ENCODE measurements around the gene MRPS23.
"Not testable (repeated sequence)": the region's sequence is repeated elsewhere in the genome, so short reads cannot be mapped to it uniquely, and the experiment has no call there.

The MRPS23 gene

DNA sequence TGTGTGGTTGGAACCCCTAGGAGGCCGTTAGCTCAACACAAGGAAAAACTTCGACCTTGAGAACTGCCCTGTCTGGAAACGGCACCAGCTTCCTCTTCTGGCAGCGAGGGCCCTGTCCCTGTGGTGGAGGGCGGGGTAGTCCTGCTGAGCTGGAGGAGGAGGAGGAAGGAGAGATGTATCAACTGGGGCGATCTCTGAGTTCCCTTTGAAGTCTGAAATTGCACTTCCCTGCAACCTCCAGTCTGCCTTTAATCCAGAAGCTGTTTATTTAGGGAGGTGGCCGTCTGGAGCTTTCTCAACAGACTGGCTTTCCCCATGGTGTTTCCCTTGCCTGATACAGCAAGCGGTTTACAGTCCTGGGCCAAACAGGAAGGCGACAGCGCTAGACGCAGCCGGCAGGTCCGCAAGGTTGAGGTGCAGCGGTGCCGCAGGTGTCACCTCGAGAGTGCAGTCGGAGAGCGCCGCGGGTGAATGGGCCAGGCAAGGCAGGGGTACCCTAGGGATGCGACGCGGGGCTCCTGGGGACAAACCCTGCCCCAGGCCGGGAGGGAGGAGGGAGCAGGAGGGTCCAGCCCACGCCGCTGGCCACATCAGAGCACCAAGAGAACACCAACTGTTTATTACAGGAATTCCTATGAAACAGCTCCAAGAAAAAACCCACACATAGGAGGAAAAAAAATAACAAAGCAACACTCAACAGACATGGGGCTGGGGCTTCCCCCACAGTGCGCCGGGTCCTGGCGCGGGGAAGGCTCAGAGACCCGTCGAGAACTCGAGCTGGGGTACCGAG, 11.4 kb upstream of the MRPS23 start:
- H3K27me3 Mint-ChIP-seq, result peaks cover 4% of the 10 kb centered on the region
- no peak overlapping the region for H3K27ac Mint-ChIP-seq
- H3K36me3 Mint-ChIP-seq, result no peaks in the 10 kb centered on the region
- H3K4me1 Mint-ChIP-seq (ENCODE audit: low read depth), result peaks cover 10% of the 10 kb centered on the region
- no peaks in the 10 kb centered on the region for H3K9me3 Mint-ChIP-seq (ENCODE audit: low read depth)
- H3K4me3 Mint-ChIP-seq, result peak overlapping the region; percentile 85

DNA sequence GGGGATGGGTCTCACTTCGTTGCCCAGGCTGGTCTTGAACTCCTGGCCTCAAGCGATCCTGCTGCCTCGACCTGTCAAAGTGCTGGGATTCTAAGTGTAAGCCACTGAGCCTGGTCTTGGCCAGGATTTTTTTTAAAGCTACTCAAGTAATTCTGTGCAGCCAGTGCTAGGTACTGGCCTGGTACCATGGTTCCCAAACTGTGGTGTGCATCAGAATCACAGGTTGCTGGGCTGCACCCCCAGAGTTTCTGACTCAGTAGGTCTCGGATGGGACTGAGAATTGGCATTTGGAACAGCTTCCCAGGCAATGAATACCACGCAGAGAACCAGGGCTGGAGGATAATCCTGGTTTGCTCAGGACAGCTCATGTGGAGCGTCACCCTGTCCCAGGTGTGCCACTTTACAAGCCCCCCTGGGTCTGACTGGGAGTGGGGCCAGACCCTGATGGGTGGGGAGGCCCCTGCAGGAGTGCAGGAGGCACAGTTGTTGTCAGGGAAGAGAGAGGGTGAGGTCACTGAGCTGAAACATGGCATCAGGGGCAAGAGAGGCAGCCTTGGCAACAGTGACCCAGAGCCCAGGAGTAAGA, 10.7 kb upstream of the MRPS23 start:
- peaks cover 4% of the 10 kb centered on the region for H3K27me3 Mint-ChIP-seq
- H3K9me3 Mint-ChIP-seq (ENCODE audit: low read depth), result no peaks in the 10 kb centered on the region
- H3K4me3 Mint-ChIP-seq, result peak overlapping the region; percentile 85
- no peaks in the 10 kb centered on the region for H3K36me3 Mint-ChIP-seq
- peaks cover 10% of the 10 kb centered on the region for H3K4me1 Mint-ChIP-seq (ENCODE audit: low read depth)
- no peak overlapping the region for H3K27ac Mint-ChIP-seq

DNA sequence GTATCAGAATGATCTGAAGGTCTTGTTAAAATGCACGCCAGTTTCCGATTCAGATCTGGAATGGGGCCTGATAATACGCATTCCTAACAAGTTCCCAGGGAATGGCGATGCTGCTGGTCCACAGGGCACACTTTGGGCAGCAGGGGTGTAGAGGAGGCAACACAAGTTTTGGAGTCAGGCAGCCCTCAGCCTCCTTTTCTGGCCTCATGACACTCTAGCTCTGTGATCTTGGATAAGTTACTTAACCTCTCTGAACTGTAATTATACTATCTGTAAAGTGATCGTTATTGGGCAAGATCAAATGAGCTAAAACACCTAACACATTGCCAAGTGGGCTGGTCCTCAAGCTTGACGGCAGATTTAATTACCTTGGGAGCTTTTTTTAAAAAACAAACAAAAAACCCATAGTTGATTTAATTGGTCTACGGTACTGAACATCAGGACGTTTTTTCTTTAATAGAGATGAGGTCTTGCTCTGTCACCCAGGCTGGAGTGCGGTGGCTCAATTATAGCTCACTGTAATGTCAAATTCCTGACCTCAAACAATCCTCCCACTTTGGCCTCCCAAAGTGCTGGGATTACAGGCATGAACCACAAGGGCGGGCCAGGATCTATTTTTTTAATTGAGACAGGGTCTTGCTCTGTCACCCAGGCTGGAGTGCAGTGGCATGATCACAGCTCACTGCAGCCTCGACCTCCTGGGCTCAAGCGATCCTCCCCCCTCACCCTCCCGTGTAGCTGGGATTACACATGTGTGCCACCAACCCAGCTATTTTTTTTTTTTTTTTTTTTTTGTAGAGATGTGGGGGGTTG, 10.0 kb upstream of the MRPS23 start:
- Mint-ChIP-seq H3K27ac (no peak overlapping the region), H3K4me1 (ENCODE audit: low read depth) (peaks cover 10% of the 10 kb centered on the region), H3K27me3 (peaks cover 4% of the 10 kb centered on the region), H3K4me3 (no peak overlapping the region), H3K9me3 (ENCODE audit: low read depth) (no peaks in the 10 kb centered on the region), H3K36me3 (no peaks in the 10 kb centered on the region)

DNA sequence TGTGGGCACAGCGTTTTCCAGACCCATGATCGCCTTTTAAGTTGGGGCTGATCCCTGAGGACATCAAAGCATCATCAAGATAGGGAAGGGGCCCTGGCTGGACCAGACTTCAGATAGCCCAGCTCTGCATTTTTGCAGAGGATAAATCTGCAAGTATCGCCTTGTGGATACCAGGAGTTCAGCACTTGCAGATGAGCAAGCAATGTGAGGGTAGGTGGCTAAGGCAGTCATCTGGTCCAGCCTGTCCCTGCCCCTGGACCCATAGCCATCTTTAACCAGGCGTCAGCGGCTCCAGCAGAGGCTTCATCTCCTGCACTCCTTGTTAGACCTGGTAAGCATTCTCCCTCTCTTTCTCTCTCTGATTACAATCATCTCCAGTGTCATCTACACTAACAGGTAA, 9.0 kb upstream of the MRPS23 start:
- Mint-ChIP-seq H3K9me3 (ENCODE audit: low read depth) (no peaks in the 10 kb centered on the region), H3K27ac (no peak overlapping the region), H3K4me3 (no peak overlapping the region), H3K4me1 (ENCODE audit: low read depth) (peaks cover 10% of the 10 kb centered on the region), H3K27me3 (peaks cover 4% of the 10 kb centered on the region), H3K36me3 (no peaks in the 10 kb centered on the region)

DNA sequence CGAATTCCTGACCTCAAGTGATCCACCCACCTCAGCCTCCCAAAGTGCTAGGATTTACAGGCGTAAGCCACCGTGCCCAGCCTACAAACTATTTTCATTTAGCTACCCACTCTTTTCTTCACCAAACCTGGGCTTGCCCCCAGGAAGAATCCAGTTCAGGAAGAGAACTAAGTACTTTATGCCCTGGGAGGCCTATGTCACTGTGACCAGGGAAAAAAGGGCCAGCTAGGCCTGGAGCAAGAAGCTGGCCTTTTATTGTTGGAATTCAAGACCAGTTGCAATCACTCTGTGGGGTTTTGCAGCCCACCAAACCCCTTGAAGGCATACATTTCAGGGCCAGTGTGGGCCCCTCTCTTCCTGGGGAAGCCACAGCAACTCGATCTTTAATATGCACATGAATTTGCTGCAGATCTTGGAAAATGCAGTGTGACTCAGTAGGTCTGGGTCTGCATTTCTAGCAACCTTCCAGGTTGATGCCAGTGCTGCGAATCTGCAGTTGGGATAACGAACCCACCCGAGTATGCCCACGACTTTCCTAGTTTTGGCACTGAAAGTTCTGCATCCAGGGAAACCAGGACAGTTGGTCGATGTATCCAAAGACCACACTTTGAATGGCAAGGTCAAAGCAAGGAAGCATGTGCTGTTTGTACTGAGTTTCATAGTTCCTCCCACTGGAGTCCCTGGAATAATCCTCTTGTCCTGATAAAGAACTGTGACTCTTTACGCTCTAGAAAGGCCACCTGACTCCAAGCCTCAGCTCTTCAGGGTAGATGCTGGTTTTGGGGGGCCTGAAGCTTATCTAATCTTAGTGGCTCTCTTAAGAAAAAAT, 7.2 kb upstream of the MRPS23 start:
- H3K27ac Mint-ChIP-seq, result no peak overlapping the region
- no peak overlapping the region for H3K4me3 Mint-ChIP-seq
- H3K27me3 Mint-ChIP-seq, result peaks cover 4% of the 10 kb centered on the region
- peaks cover 12% of the 10 kb centered on the region for H3K4me1 Mint-ChIP-seq (ENCODE audit: low read depth)
- H3K9me3 Mint-ChIP-seq (ENCODE audit: low read depth), result no peaks in the 10 kb centered on the region
- no peaks in the 10 kb centered on the region for H3K36me3 Mint-ChIP-seq

DNA sequence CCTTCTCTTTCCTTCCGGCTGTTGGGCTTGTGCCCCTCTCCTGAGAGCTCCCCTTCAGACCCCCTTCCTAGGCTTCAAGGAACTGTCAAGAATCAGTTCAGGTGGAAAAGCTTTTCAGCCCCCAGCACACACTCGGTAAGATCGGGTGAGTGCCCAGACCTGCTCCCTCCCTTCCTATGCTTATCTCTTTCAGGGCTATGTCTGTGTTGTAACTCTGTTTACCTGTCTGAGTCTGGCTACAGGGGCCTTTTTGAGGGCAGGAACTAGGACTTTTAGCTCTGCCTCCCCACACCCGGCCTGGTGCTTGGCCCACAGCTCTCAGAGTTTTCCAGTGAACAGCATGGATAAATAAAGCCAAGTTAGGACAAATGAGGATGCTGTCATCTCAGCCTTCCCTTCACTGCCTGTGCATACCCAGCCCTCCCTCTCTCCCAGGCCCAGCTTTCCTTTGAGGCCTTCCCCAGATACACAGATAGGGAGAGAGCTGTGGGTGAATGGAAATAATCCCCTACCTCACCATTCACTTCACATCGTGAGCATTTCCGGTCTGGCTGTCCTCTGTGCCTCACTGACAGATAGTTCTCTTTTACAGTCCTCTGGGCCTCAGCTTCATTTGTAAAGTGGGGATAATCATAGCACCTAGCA, 5.7 kb upstream of the MRPS23 start:
- no peak overlapping the region for H3K27ac Mint-ChIP-seq
- no peaks in the 10 kb centered on the region for H3K36me3 Mint-ChIP-seq
- H3K4me1 Mint-ChIP-seq (ENCODE audit: low read depth), result peaks cover 14% of the 10 kb centered on the region
- no peaks in the 10 kb centered on the region for H3K9me3 Mint-ChIP-seq (ENCODE audit: low read depth)
- H3K27me3 Mint-ChIP-seq, result peaks cover 2% of the 10 kb centered on the region
- H3K4me3 Mint-ChIP-seq, result no peak overlapping the region

DNA sequence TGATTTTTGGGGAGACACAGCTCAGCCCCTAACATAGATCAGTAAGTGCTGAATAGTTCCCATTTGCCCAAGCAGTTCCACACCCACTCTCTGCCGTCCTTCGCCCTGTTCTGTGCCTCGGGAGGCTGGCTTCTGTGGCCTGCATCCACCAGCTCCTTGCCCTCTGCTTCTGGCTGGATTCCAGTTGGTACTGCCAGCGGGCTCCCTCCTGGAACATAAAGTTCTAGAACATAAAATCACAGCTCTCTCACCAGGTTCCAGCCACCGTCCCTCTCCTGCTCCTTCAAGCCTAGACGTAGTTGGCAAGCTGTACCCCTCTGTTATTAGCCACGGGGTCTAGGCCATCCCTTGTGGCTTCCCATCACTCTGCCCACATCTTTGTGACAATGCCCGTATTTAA, 3.9 kb upstream of the MRPS23 start:
- H3K9me3 Mint-ChIP-seq (ENCODE audit: low read depth), result no peaks in the 10 kb centered on the region
- H3K4me3 Mint-ChIP-seq, result no peak overlapping the region
- peaks cover 3% of the 10 kb centered on the region for H3K36me3 Mint-ChIP-seq
- peak overlapping the region; percentile 24 for H3K27ac Mint-ChIP-seq
- H3K4me1 Mint-ChIP-seq (ENCODE audit: low read depth), result peaks cover 29% of the 10 kb centered on the region
- H3K27me3 Mint-ChIP-seq, result no peaks in the 10 kb centered on the region

DNA sequence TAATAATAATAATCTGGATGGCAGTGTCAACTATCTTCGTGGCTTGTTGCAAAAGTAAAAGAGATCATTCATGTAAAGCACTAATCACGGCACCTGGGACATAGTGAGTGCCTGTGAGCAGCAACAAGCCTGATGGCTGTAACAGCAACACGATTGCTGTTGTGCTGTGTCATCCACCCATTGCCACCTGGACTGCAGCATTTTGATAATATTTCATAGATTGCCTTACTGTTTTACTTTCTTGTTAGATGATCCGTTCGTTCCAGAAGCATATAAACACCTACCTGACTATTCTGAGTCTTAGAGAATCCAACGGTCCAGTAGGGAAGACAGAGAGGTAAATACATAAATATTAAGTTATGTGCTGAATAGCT, 3.1 kb upstream of the MRPS23 start:
- no peak overlapping the region for H3K4me3 Mint-ChIP-seq
- H3K27ac Mint-ChIP-seq, result no peak overlapping the region
- H3K36me3 Mint-ChIP-seq, result peaks cover 3% of the 10 kb centered on the region
- H3K4me1 Mint-ChIP-seq (ENCODE audit: low read depth), result peaks cover 36% of the 10 kb centered on the region
- H3K27me3 Mint-ChIP-seq, result no peaks in the 10 kb centered on the region
- H3K9me3 Mint-ChIP-seq (ENCODE audit: low read depth), result no peaks in the 10 kb centered on the region

DNA sequence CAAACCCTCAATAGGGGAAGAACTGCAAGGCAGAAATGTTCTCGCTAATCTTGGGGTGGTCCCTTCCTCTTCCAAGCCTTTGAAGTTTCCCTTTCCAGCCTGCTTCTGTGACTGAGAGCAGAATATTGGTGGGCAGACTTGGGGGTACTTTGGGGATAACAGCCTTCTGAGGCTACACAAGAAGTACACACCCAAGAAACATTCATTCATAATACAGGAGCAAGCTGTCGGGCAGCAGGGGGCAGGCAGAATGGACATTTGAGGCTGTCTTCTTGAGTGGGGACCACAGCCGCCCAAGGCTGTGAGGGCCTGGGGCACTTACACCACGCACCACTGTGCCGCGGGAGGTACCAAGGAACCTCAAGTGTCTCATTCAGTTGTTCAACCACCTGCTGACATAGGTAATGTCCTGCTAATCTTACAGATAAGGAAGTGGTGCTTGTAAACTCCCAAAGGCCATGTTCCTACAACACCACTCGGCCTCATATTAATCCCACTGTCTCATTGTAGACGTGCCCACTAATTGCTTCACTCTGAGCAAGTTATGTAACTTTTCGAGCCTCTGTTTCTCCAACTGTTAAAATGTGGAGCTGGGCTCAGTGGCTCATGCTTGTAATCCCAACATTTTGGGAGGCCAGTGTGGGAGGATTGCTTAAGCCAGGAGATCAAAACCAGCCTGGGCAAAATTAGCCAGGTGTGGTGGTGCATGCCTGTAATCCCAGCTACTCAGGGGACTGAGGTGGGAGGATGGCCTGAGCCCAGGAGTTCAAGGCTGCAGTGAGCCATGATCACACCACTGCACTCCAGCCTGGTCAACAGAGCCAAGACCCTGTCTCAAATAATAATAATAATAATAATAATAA, 2.5 kb upstream of the MRPS23 start:
- Mint-ChIP-seq H3K27me3 (no peaks in the 10 kb centered on the region), H3K36me3 (peaks cover 3% of the 10 kb centered on the region), H3K9me3 (ENCODE audit: low read depth) (no peaks in the 10 kb centered on the region), H3K27ac (peak overlapping the region; percentile 75), H3K4me1 (ENCODE audit: low read depth) (peaks cover 36% of the 10 kb centered on the region), H3K4me3 (peak overlapping the region; percentile 66)

DNA sequence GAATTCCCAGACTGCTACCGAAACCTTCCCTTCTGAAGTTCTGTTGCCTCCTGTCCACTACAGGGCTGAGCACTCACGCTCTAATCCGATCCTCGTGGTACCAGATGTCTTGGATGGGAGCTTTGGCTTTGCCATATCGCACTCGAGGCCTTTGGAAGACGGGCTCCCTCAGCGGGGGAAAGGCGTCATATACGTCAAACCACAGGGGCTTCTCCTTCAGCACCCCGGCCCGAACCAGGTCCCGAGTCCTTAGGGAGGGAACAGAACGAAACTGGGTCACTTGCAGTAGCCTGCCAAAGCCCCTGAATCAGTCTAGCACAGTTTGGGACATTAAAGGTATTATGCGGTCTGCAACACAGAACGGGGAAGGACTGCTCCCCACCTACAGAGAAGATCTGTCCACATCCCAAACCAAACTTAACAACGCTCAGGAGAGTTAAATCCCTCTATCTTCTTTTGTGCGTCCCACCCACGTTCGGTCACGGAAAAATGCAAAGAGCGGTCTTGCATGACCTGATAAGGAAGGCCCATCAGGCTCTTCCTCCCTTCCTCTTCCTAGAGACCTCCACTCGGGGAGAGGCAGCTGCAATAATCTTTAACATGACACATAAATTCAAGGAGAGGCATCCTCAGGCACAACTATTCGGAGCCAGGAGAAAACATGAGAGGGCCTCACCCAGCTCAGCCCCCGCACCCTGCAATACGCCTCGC, 526 bp downstream of the MRPS23 start:
- Mint-ChIP-seq H3K36me3 (peaks cover 5% of the 10 kb centered on the region), H3K27ac (peak overlapping the region; percentile 99), H3K4me1 (ENCODE audit: low read depth) (peaks cover 45% of the 10 kb centered on the region), H3K4me3 (peak overlapping the region; percentile 100), H3K27me3 (no peaks in the 10 kb centered on the region), H3K9me3 (ENCODE audit: low read depth) (no peaks in the 10 kb centered on the region)

DNA sequence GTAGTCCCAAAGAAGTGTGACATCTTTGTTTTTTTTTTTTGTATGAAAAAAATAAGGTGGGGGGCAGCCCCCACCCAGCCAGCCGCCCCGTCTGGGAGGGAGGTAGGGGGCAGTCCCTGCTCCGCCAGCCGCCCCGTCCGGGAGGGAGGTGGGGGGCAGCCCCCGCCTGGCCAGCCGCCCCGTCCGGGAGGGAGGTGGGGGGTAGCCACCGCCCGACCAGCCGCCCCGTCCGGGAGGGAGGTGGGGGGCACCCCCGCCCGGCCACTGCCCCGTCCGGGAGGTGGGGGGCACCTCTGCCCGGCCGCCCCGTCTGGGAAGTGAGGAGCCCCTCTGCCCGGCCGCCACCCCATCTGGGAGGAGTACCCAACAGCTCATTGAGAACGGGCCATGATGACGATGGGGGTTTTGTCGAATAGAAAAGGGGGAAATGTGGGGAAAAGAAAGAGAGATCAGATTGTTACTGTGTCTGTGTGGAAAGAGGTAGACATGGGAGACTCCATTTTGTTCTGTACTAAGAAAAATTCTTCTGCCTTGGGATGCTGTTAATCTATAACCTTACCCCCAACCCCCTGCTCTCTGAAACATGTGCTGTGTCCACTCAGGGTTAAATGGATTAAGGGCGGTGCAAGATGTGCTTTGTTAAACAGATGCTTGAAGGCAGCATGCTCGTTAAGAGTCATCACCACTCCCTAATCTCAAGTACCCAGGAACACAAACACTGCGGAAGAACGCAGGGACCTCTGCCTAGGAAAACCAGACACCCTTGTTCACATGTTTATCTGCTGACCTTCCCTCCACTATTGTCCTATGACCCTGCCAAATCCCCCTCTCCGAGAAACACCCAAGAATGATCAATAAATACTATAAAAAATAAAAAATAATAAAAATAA, 3.5 kb downstream of the MRPS23 start:
- not testable (repeated sequence) for H3K36me3 Mint-ChIP-seq; H3K27me3 Mint-ChIP-seq; H3K9me3 Mint-ChIP-seq (ENCODE audit: low read depth); H3K27ac Mint-ChIP-seq; H3K4me3 Mint-ChIP-seq
- H3K4me1 Mint-ChIP-seq (ENCODE audit: low read depth), result peaks cover 48% of the 10 kb centered on the region

DNA sequence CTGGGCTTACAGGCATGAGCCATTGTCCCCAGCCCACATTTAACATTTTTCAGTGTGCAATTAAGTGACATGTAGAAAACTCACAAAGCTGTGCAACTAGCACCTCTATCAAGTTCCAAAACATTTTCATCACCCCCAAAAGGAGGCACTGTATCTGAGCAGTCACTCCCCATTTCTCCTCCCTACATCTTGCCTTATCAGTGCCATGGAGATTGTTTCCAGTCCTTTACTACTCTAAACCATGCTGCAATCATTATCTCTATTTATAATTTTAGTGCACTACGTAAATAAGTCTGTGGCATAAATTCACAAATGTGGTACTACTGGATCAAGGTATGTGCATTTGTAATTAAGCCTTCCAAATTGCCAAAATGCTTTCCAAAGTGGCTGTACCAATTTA, 7.6 kb downstream of the MRPS23 start:
- no peaks in the 10 kb centered on the region for H3K9me3 Mint-ChIP-seq (ENCODE audit: low read depth)
- H3K36me3 Mint-ChIP-seq, result peaks cover 5% of the 10 kb centered on the region
- H3K27me3 Mint-ChIP-seq, result no peaks in the 10 kb centered on the region
- no peak overlapping the region for H3K27ac Mint-ChIP-seq
- peaks cover 19% of the 10 kb centered on the region for H3K4me1 Mint-ChIP-seq (ENCODE audit: low read depth)
- H3K4me3 Mint-ChIP-seq, result no peak overlapping the region
